ENCODE measurements around the gene VAV1.

DNA sequence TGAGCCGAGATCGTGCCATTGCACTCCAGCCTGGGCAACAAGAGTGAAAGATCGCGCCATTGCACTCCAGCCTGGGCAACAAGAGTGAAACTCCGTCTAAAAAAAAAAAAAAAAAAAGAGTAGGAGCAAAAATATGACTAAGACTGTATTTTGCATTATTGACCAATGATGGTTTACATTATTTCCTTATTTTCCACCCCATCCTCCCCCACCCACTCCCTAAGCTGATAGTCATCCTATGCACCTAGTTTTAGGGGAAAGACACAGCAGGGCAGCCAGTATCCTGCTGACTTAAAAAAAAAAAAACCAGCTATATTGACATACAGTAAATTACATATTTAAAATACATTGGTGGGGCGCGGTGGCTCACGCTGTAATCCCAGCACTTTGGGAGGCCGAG, 25.1 kb downstream of the VAV1 start:
- TF ChIP-seq POLR2A (IDR thresholded peaks at IDR 0.05) (no peak), POLR2AphosphoS5 (IDR thresholded peaks at IDR 0.05) (no peak), EP300 (IDR thresholded peaks at IDR 0.05) (no peak)
- TF ChIP-seq, protein P1, sequence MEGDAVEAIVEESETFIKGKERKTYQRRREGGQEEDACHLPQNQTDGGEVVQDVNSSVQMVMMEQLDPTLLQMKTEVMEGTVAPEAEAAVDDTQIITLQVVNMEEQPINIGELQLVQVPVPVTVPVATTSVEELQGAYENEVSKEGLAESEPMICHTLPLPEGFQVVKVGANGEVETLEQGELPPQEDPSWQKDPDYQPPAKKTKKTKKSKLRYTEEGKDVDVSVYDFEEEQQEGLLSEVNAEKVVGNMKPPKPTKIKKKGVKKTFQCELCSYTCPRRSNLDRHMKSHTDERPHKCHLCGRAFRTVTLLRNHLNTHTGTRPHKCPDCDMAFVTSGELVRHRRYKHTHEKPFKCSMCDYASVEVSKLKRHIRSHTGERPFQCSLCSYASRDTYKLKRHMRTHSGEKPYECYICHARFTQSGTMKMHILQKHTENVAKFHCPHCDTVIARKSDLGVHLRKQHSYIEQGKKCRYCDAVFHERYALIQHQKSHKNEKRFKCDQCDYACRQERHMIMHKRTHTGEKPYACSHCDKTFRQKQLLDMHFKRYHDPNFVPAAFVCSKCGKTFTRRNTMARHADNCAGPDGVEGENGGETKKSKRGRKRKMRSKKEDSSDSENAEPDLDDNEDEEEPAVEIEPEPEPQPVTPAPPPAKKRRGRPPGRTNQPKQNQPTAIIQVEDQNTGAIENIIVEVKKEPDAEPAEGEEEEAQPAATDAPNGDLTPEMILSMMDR (IDR thresholded peaks at IDR 0.05) = no peak
